ENCODE results near the gene SENP1.

SENP1 gene

GRCh38 chr12:48022676-48023385 lies 83.0 kb downstream of the SENP1 start:
- intact Hi-C loops (cut with DNase I): no loop called here
- no peak for DNase-seq

- intact Hi-C loops (cut with DNase I): no loop called here
- no peak for DNase-seq
Observed at GRCh38 chr12:48022180-48022521, 83.7 kb downstream of the SENP1 start.

- DNase-seq: peak in 1 of 10 donors; percentile 15
- intact Hi-C loops (cut with DNase I): no loop called here
Observed at GRCh38 chr12:48021485-48022179, 84.2 kb downstream of the SENP1 start.

GRCh38 chr12:48019639-48020265 lies 86.1 kb downstream of the SENP1 start:
- intact Hi-C loops (cut with DNase I): no loop called here
- no peak for DNase-seq

- intact Hi-C loops (cut with DNase I): no loop called here
- DNase-seq: peak in 1 of 10 donors; percentile 22
Observed at GRCh38 chr12:48018618-48018995, 87.3 kb downstream of the SENP1 start.

GRCh38 chr12:48017921-48018617 lies 87.8 kb downstream of the SENP1 start:
- intact Hi-C loops (cut with DNase I): no loop called here
- peak in 1 of 10 donors; percentile 4 for DNase-seq

GRCh38 chr12:48017496-48017895 lies 88.4 kb downstream of the SENP1 start:
- DNase-seq: peak in 2 of 10 donors; percentile 23 to 67
- intact Hi-C loops (cut with DNase I): no loop called here

- peak in 1 of 10 donors; percentile 29 for DNase-seq
- intact Hi-C loops (cut with DNase I): no loop called here
Observed at GRCh38 chr12:48016373-48017020, 89.4 kb downstream of the SENP1 start.

GRCh38 chr12:48015954-48016353 lies 89.9 kb downstream of the SENP1 start:
- intact Hi-C loops (cut with DNase I): no loop called here
- DNase-seq: peak in 1 of 10 donors; percentile 26

GRCh38 chr12:48015129-48015528 lies 90.8 kb downstream of the SENP1 start:
- intact Hi-C loops (cut with DNase I): no loop called here
- DNase-seq: no peak

- no peak for DNase-seq
- intact Hi-C loops (cut with DNase I): no loop called here
Observed at GRCh38 chr12:48013287-48013686, 92.6 kb downstream of the SENP1 start.

GRCh38 chr12:48012070-48012469 lies 93.8 kb downstream of the SENP1 start:
- intact Hi-C loops (cut with DNase I): no loop called here
- no peak for DNase-seq

GRCh38 chr12:48010366-48010970 lies 95.4 kb downstream of the SENP1 start:
- peak in 1 of 10 donors; percentile 55 for DNase-seq
- intact Hi-C loops (cut with DNase I): no loop called here

GRCh38 chr12:48009471-48009870 lies 96.4 kb downstream of the SENP1 start:
- intact Hi-C loops (cut with DNase I): no loop called here
- DNase-seq: no peak

- DNase-seq: peak in 1 of 10 donors; percentile 3
- intact Hi-C loops (cut with DNase I): no loop called here
Observed at GRCh38 chr12:48008950-48009349, 96.9 kb downstream of the SENP1 start.

- intact Hi-C loops (cut with DNase I): no loop called here
Observed at GRCh38 chr12:48008349-48008748, 97.5 kb downstream of the SENP1 start.

GRCh38 chr12:48007206-48007605 lies 98.7 kb downstream of the SENP1 start:
- no peak for DNase-seq
- intact Hi-C loops (cut with DNase I): no loop called here

More at GRCh38 chr12:48008349-48008748, 97.5 kb downstream of the SENP1 start:
- peak in 1 of 10 donors; percentile 4 for DNase-seq

- DNase-seq: peak in 1 of 10 donors; percentile 1
- intact Hi-C loops (cut with DNase I): no loop called here
Observed at GRCh38 chr12:48005750-48006021, 100.2 kb downstream of the SENP1 start.

- DNase-seq: peak in 1 of 10 donors; percentile 76
- intact Hi-C loops (cut with DNase I): no loop called here
Observed at GRCh38 chr12:48005001-48005749, 100.7 kb downstream of the SENP1 start.

Data from posterior cingulate gyrus (tissue), 11 donors.